ENCODE results near the gene NOL12.
A peak's percentile ranks its signal among the peaks of the same experiment; 100 is the strongest.
"Not testable (repeated sequence)": the region's sequence is repeated elsewhere in the genome, so short reads cannot be mapped to it uniquely, and the experiment has no call there.

Gene NOL12

DNA sequence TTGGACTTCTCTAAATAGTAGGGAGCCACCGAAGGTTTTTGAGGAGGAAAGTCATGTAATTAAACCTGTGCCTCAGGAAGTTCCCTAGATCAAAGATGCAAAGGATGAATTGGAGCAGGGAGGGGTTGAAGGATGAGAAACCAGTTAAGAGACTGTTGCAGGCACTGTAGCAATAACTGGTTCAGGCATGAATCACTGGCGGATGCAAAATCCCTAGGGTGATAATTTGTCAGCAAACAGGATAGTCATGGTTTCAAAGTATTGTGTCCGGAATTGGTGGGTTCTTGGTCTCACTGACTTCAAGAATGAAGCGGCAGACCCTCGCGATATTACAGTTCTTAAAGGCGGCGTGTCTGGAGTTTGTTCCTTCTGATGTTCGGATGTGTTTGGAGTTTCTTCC, 30.6 kb downstream of the NOL12 start:
- DNase-seq, result no peak

DNA sequence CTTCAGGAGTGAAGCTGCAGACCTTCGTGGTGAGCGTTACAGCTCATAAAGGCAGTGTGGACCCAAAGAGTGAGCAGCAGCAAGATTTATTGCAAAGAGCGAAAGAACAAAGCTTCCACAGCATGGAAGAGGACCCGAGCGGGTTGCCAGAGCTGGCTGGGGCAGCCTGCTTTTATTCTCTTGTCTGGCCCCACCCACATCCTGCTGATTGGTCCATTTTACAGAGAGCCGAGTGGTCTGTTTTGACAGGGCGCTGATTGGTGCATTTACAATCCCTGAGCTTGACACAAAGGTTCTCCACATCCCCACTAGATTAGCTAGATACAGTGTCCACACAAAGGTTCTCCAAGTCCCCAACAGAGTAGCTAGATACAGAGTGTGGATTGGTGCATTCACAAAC, 31.1 kb downstream of the NOL12 start:
- not testable (repeated sequence) for DNase-seq

DNA sequence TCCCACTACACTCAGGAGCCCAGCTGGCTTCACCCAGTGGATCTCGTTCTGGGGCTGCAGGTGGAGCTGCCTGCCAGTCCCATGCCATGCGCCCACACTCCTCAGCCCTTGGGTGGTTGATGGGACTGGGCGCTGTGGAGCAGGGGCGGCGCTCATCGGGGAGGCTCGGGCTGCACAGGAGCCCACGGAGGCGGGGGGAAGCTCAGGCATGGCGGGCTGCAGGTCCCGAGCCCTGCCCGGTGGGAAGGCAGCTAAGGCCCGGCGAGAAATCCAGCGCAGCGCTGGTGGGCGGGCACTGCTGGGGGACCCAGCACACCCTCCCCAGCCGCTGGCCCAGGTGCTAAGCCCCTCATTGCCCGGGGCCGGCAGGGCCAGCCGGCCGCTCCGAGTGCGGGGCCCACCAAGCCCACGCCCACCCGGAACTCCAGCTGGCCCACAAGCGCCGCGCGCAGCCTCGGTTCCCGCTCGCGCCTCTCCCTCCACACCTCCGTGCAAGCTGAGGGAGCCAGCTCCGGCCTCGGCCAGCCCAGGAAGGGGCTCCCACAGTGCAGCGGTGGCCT, 31.7 kb downstream of the NOL12 start:
- not testable (repeated sequence) for DNase-seq

DNA sequence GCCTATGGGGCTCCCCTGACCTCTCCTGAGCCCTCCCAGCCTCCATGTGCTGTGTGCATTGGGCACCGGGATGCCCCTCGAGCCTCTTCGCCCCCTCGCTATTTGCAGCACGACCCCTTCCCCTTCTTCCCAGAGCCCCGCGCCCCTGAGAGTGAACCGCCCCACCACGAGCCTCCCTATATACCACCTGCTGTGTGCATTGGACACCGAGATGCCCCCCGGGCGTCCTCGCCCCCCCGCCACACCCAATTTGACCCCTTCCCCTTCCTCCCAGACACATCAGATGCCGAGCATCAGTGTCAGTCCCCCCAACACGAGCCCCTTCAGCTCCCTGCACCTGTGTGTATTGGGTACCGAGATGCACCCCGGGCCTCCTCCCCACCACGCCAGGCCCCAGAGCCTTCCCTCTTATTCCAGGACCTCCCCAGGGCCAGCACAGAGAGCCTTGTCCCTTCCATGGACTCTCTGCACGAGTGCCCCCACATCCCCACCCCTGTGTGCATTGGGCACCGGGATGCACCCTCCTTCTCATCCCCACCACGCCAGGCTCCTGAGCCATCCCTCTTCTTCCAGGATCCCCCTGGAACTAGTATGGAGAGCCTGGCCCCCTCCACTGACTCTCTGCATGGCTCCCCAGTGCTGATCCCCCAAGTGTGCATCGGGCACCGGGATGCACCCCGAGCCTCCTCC, 39.6 kb downstream of the NOL12 start:
- no peak for DNase-seq

DNA sequence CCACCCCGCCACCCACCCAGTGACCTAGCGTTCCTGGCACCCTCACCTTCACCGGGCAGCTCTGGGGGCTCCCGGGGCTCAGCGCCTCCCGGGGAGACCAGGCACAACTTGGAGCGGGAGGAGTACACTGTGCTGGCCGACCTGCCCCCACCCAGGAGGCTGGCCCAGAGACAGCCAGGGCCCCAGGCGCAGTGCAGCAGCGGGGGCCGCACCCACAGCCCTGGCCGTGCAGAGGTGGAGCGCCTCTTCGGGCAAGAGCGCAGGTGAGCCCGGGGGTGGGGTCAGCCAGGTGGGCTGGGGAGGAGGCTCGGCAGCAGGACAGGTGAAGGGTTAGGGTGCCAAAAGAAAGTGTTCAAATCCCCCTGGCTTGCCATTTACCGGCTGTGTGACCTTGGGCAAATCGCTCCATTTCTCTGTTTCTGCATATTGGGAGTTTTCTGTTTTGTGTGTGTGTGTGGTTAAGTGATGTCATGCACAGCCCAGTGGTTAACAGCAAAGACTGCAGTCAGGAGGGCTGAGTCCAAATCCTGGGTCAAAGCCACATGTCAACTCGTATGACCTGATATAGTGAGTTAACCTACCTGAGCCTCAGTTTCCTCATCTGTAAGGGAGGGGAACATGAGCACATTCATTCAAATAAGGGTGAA, 40.2 kb downstream of the NOL12 start:
- no peak for DNase-seq

DNA sequence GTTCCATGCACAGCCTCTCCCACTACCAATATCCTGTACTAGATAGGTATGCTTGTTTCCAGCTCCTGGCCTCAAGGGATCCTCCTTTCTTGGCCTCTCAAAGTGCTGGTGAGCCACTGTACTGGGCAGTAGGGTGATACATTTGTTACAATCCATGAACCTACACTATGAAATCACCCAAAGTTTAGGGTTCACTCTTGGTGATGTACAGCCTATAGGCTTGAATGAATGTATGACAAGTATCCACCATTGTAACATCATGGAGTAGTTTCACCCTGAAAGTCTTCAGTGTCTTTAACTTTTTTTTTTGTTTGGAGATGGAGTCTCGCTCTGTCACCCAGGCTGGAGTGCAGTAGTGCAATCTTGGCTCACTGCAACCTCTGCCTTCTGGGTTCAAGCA, 42.5 kb downstream of the NOL12 start:
- DNase-seq, result no peak

DNA sequence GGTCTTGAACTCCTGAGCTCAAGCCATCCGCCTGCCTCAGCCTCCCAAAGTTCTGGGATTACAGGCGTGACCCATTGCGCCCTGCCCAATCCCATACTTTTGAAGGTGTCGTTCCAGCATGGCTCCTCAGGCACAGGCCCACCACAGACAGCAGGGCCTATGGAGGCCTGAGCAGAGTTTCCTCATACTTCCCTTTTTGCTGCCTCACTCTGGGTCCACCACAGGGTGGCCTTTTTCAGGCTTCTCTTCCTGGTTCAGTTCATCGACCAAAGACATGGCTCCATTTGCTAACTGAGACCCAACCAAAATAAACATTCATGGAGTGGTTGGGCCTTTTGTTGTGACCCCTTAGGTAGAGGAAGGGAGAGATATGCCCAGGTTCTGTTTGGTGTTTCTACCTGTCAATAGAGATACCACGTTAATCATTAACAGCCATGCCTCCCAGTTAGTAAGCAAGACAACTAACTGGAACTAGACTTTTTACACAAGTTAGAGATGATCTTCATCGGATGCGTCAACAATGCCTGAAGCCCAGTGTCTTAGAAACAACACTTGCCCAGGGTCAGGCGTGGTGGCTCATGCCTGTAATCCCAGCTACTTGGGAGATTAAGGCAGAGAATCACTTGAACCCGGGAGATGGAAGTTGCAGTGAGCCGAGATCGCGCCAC, 45.8 kb downstream of the NOL12 start:
- no peak for DNase-seq

DNA sequence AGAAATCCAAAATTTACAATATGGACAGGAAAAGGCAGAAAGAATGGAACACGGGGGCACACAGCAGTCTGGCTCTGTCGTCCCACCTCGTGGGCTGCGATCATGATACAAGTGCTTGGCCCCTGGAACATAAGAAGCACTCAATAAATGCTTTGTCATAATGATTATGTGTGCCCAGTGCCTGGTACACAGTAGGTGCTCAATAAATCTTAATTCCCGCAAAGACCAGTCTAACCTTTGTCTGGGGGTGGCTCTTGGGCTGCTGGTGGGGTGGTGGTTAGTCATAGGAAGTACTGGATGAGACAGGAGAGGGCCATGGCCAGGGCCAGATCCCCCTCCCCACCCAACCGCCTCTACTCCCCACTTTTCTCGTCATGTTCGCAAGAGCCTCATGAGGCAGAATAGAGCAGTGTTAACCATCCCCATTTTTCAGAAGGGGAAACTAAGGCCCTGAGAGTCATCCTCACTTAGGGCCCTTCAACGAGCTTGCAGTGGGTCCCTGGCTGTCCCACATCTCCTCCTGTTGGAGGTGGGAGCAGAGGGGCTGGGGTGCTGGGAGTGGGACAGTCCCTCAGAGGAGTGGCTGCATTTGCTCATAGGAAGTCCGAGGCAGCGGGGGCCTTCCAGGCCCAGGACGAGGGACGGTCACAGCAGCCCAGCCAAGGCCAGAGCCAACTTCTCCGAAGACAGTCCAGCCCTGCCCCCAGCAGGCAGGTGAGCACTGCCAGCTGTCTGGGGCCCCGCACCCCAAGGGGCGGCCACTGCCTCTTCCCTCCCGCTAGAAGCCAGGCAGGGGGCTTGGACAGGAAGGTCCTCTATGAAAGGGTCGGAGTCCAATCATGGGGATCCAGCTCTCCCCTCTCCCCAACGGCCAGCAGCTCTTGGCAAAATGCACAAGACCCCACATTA, 46.8 kb downstream of the NOL12 start:
- DNase-seq, result no peak

DNA sequence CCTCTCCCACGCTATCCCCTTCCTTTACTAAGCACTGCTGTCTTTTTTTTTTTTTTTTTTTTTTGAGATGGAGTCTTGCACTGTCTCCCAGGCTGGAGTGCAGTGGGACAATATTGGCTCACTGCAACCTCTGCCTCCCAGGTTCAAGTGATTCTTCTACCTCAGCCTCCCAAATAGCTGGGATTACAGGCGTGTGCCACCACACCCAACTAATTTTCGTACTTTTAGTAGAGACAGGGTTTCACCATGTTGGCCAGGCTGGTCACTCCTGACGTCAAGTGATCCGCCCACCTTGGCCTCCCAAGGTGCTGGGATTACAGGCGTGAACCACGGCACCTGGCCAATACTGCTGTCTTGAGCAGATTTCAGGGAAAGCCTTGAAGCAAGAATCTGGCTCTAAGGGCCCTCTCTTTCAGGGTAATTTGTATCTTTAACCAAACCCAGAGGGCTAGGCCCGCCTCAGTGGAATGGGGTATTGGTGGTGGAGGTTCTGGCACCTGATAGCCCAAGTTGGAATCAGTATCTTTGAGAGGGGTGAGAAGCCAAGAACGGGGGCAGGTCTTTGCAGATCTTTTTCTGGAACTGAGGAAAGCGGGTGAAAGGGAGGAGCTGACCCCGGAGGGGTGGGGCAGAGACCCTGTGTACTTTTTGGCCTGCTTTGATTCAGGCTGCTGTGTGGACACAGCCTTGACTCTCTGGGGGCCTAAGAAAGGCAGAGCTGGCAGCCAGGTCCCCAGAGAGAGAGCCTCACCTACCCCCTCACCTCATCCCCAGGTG, 47.7 kb downstream of the NOL12 start:
- no peak for DNase-seq

DNA sequence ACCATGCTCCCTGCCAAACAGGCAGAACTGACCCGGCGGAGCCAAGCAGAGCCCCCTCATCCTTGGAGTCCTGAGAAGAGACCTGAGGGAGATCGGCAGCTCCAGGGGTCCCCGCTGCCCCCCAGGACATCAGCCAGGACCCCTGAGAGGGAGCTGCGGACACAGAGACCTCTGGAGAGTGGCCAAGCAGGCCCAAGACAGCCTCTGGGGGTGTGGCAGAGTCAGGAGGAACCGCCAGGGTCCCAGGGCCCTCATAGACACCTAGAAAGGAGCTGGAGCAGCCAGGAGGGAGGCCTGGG, 48.2 kb downstream of the NOL12 start:
- no peak for DNase-seq

DNA sequence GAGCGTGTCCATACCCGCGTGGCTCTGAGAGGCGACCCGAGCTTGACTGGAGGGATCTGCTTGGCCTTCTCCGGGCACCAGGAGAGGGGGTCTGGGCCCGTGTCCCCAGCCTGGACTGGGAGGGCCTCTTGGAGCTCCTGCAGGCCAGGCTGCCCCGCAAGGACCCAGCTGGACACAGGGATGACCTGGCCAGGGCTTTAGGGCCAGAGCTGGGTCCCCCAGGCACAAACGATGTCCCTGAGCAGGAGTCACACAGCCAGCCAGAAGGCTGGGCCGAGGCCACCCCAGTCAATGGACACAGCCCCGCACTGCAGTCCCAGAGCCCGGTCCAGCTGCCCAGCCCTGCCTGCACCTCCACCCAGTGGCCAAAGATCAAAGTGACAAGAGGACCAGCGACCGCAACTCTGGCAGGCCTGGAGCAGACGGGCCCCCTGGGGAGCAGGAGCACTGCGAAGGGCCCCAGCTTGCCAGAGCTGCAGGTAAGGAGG, 48.9 kb downstream of the NOL12 start:
- peak; percentile 56 for DNase-seq

DNA sequence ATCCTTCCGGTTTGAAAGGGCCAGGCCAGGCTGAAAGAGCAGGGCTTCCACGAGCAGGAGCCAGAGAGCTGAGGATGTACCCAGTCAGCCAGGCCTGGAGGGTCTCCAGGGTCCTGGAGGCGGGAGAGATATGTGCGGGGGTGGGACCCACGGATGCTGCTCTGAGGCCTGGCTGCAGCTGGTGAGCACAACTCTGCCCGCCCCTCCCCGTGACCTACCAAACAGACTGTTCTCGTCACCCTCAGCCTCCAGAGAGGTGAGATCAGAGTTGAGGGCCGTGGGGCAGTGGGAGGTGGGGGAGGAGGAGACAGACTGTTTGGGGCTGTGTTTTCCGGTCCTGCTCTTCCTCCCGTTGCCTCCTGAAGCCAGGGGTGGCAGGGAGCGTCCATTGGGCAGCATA, 52.9 kb downstream of the NOL12 start:
- peak; percentile 75 for DNase-seq

DNA sequence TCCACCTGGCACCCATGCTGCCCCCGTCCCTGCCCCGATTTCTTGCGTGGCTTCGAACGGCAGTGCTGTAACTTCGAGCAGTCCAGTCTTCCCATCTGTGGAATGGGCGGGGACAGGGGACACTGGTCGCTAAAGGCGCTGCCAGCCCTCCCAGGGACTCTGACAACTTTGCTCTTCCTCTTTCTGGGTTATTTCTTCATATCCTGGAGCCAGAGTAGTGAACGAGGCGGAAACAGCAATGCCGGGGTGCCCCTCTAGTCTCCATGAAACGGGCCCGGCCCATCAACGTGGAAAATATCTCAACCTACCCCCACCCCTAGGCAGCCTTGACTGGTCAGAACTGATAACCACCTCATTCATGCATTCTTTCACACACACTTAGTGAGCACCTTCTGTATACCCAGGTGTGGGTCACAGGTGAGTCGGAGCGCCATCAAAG, 53.5 kb downstream of the NOL12 start:
- peak; percentile 42 for DNase-seq

DNA sequence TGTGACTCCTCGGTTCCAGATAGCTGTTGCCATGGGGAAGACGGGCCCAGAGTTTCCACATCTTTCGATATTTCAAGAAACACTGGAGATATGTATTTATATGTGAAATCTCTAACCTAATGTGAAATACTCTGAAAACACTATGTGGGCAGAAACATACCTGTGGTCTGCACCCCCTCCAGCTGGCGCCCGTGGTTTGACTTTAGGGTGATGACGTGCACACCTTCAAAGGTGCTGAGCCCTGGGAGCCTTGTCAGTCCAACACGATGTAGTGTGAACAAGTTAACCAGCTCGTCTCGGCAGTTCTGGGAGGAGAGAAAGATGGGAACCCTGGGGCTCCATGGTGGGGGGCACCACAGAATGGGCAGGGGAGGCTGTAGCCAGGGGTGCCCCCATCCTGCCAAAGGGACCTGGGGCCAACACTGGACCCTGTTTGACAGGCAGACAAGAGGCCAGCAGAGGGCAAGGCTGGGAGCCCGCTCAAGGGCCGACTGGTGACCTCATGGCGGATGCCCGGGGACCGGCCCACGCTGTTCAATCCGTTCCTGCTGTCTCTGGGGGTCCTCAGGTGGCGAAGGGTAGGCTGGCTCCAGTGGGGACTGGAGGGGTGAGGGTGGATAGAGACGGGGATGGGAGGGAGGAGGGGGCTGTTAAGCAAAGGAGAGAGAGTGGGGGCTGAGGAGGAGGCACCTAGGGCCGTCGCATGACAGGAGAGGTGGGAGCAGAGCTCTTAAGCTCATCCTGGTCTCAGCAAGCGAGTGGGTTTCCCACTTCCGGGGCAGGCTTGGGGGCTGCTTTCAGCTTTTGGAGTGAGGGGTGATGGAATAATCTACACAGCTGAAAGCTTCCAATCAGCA, 54.5 kb downstream of the NOL12 start:
- DNase-seq, result peak; percentile 58

DNA sequence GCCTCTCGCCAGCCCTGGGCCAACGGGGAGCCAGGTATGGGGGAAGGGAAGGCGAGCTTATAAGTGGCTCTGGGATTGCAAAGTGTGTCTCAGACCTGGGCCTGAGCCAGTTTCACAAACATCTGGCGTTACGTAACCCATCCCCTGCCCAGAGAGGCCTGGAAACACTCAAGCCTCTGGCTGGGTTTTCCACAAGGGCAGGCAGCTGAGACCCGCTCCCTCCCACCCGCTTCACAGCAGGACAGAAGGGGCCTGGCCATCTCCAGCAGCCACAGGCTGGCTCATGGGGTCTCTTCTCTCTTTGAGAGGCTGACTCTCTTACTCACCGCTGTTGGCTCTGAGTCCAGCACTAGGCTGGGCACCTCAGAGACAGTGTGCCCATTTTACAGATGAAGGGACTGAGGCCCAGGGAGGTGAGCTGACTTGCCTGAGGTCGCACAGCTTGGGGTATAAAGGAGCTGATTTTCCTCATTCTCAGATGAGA, 55.2 kb downstream of the NOL12 start:
- DNase-seq, result peak; percentile 94

DNA sequence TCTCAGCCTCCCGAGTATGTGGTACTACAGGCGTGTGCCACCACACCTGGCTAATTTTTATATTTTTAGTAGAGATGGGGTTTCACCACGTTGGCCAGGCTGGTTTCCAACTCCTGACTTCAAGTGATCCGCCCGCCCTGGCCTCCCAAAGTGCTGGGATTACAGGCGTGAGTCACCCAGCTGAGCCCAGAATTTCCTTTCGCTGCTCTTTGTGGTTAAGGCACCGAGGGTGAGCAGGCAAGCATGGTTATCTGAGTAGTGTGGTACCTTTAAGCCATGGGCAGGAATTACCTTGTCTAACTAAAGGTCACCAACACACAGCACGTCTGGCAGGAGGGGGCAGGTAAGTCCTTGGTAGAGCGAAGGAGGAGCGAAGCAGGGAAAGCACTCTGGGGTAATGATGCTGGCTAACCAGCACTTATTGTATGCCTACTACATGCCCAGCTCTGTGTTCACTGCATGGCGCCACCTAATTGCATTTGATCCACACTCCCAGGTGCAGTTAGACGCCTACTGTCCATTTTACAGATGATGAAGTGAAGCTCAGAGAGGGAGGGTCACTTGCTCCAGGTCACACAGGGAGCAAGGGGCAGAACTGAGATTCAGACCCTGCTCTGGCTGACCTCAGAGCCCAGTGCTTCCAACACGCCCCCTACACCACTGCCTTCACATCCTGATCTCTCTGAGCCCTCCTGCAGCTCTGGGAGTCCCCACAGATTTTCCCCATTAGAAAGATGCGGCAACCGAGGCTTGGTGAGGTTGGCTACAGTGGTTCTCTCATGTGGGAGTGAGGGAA, 56.4 kb downstream of the NOL12 start:
- DNase-seq, result no peak
